HG03439 (cell line): ENCODE results near the gene FOXB1.
A peak's percentile ranks its signal among the peaks of the same experiment; 100 is the strongest.

Experiments used
- ATAC-seq: cut with Tn5 transposase; IDR thresholded peaks from one replicate; pipeline ENCODE4 v1.9.1; 2021; ENCODE audit warnings: mild to moderate bottlenecking, moderate library complexity; ENCODE audit not compliant: unreplicated experiment

Gene FOXB1

DNA sequence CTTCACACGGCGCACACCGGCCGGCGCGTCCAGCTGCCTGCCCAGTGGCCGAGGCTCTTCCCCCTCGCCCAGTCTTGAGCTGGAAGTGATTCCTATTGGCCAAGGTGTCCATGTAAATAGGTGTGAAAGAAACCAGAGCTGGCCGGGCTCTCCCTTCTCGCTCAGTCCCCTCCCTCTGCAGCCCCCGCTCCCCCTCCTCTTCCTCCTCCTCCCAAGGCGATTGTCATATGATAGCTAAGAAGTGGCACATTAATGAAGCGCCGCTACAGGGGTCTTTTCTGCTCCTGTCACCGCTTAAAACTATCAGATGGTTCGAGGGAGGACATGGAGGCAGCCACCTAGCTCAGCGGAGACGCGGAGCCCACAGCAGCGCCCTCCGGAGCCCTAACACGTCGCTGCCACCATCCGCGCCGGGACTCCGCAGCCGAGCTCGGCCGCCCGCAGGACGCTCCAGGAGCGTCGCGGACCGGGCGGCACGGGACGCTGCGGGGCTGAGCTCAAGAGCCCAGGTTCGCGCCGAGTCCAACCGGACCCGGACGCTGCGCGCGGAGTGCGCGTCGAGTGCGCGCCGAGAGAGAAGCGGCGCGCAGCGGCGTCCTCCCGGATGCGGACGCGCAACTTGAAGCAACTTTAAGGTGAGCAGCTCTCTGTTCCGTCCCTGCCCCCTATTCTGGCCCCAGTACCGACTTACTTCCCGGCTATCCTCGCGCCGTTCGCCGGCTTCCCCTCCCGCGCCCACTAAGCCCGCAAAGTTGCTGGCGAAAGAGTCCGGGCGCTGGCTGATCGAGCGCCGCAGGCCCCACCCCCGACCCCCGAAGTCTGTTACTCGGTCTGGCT lies at the start of gene FOXB1:
Gene FOXB1 (plus strand): TSS at position 303 of the 837 bp plus-strand sequence. CDS start 653 bp downstream, outside the sequence.
- ATAC-seq, result no peak

- no peak for ATAC-seq
These were observed 45.8 kb upstream of the FOXB1 start for GRCh38 chr15:59958288-59958687.

- ATAC-seq, result no peak
These were observed 43.8 kb upstream of the FOXB1 start for GRCh38 chr15:59960318-59960717.

DNA sequence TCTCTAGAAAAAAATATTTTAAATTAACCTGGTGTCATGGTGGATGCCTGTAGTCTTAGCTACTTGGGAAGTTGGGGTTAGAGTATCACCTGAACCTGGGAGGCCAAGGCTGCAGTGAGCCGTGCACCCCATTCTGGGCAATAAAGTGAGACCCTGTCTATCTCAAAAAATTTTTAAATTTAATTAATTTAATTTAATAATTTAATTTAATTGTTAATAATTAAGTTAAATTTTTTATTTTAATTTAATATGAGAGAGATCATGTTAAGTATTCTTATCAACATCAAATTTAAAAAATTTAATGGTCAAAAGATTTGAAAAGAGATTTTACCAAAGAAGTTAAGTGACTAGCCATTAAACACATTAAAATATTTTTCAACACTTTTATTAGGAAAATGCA lies 40.8 kb upstream of the FOXB1 start:
- no peak for ATAC-seq

GRCh38 chr15:59963925-59964324 lies 40.2 kb upstream of the FOXB1 start:
- no peak for ATAC-seq

- ATAC-seq, result no peak
These were observed 38.4 kb upstream of the FOXB1 start for GRCh38 chr15:59965741-59966140.

GRCh38 chr15:59966262-59966661 lies 37.8 kb upstream of the FOXB1 start:
- ATAC-seq, result no peak

DNA sequence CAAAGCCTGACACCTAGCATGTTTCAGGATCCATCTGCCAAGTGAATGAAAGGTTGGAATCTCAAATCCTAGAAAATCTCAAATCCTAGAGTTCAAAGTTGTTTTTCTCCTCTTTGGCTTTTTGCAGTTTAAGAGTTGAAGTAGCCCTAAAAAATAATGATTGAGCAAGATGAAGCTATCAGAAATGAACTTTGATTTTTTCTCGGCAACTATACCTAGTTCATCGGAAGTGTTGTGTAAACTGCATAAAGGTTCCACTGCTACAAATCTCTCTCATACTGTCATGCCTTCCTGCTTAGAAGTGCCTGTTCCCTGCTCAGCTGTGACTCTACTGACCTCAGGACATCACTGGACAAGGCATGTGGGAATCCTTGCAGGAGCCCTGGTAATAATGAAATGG lies 35.8 kb upstream of the FOXB1 start:
- no peak for ATAC-seq

DNA sequence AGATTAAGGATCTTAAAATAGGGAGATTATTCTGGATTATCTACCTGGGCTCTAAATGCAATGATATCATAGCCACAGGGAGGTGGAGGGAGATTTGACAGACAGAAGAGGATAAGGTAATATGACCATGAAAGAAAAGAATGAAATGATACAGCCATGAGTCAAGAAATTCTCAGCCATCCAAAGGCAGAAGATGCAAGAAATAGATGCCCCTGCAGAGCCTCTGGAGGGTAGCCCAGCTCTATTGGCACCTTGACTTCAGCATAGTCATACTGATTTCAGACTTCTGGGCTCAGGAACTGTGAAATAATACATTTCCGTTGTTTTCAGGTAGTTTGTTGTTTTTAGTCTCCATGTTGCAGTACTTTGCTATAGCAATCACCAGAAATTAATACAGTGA lies 31.9 kb upstream of the FOXB1 start:
- no peak for ATAC-seq

- no peak for ATAC-seq
These were observed 27.4 kb upstream of the FOXB1 start for GRCh38 chr15:59976480-59977271.

DNA sequence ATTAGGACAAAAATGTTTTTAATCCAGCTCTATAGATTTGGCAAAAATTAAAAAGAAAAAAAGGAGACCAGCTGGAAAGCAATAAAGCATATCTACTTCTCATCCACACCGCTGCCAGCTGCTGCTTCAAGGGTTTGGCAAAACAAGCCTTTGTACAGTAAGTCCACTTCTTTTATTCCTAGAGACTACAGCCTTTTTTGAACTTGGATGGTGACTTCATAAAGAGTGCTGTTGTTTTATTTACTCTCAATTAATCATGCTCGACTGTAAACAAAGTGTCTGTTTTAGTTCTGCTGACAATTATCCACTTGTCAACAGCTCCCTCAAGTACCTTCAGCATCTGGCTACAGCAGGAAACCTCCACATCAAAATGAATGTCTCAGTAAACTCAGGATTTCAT lies 12.3 kb upstream of the FOXB1 start:
- no peak for ATAC-seq

- no peak for ATAC-seq
These were observed 10.9 kb upstream of the FOXB1 start for GRCh38 chr15:59993041-59993750.

DNA sequence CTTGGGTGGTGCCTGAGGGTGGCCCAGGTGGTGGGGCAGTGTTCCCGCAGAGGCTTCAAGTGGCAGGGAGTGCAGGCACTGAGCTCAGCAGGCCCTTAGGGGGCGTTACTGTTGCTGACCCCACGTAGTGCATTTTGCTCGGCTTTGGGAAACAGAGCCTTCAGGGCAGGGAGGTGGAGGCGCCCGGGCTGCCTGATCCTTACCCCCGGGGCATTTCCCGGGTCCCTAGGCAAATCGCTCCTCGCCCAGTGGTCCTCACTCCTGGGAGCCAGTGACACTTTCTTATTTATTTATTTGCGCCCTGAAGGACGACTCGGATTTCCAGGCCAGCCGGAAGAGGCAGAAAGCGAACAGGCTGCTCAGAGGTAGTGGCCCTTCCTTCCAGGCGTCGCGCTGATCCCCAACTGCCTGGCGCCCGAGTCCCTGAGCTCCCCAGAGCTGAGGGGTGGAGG lies 10.1 kb upstream of the FOXB1 start:
- no peak for ATAC-seq

- no peak for ATAC-seq
These were observed 9.6 kb upstream of the FOXB1 start for GRCh38 chr15:59994526-59994887.

DNA sequence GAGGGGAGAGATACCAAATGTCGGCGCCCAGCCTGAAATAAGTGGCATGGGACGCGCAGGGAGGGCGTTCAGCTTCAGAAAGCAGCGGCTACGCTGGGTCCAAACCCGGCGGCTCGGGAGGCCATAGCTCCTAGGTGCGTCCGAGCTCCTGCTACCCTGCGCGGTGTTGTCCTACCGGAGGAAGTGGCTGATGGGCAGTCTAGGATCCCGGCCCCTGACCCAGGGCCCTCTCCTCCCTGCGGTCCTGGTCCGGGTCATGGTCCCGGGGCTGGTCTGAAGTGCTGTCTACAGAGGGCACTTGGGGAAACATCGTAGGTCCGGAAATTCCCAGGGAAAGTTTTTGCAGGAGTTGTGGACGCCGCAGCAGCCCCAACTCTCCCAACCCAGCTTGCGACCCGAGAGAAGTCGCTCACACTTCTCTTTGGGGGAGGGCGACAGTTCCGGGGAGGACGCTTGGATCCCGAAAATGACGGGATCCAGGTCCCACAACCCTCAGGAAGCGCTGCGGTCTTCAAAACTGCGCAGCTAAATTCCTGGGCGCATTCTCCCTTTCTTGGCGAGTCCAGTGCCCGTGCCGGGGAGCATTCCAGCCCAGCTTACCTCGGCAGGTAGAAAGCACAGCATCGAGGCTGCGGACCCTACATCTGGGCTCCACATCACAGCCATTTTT lies 9.1 kb upstream of the FOXB1 start:
- no peak for ATAC-seq

- ATAC-seq, result no peak
These were observed 8.4 kb upstream of the FOXB1 start for GRCh38 chr15:59995568-59996297.

DNA sequence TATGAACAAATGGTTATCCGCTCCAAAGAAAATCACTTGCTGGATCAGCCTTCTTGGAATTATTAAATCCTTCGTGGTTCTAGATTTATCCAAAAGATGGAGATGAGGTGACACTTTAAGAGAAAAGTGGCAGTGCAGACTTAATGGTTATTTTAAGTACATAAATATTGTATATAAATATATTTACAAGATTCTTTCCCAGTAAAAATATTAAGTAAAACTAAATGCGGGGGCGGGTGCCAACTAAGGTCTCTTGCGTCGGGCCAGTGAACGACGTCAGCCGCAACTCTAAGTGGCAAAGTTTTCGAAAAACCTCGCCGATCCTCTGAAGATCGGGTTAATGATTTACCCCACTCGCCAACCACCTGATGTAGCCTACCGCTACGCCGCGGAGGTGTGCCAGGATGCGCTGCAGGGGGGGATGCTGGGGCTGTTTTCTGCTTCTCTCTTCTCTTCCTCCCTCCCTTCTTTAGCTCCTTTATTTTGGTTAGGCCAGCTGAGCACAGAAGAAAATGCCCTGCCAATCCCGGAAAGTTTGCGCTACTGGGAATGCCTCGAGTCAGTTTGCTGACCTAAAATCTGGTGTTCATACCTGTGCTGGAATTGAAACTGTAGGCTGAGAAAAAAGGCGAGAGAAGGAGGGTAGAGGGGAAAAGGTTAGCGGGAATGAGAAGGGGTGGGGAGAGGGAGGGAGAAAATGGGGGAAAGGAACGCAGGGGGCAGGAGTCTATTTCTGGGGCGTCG lies 7.6 kb upstream of the FOXB1 start:
- no peak for ATAC-seq

GRCh38 chr15:59997070-59997701 lies 6.9 kb upstream of the FOXB1 start:
- peak; percentile 58 for ATAC-seq

DNA sequence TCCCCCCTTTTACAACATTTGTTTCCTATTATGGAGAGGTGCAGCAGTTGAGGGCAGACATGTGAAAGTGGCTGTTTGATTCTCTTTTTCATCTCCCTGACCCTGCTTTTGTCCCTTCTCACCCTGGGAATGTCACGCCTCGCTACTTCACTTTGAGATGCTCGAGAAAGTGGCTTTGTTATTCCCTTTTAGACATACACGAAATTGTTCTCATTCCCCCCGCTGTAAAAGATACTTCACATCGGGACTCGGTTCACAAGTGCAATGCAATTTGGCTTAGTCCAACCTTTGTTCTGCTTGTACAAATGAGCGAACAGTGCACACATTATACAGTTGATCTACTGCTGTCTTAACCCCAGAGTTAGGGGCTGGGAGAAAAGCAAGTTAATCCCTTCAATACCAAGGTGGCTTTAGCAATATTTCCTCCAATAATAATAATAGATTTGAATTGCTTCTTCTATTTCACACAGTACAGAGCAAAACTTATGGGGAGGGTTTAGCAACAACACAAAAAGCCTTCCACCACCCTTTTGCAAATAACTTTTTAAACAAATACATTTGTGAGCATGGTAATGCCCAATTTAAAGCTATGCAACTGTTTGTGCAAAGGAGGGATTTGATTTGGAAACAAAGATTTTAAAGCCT lies 5.7 kb upstream of the FOXB1 start:
- no peak for ATAC-seq
